HEK293 (cell line): ENCODE results near the gene CCL8.

ENCODE experiments used
- BCL11A ChIP-seq: fragments of 450-650 bp; formaldehyde crosslinking; IDR thresholded peaks from 2 replicates; pipeline ENCODE4 v1.5.1; 2016; ENCODE audit warnings: low read depth, missing biosample characterization, missing genetic modification characterization
- KLF9 ChIP-seq: fragments of 450-650 bp; formaldehyde crosslinking; IDR thresholded peaks from 2 replicates; pipeline ENCODE4 v1.5.1; 2016; ENCODE audit warnings: missing biosample characterization, missing genetic modification characterization, low read depth
- PRDM1 ChIP-seq: fragments of 450-650 bp; formaldehyde crosslinking; IDR thresholded peaks from 2 replicates; pipeline ENCODE4; 2016; ENCODE audit warnings: missing biosample characterization, missing genetic modification characterization
- REST ChIP-seq: fragments of 450-650 bp; formaldehyde crosslinking; IDR thresholded peaks from 2 replicates; pipeline ENCODE4 v1.5.1; 2016; ENCODE audit warnings: missing biosample characterization, missing genetic modification characterization
- SALL2 ChIP-seq: fragments of 450-650 bp; formaldehyde crosslinking; IDR thresholded peaks from 2 replicates; pipeline ENCODE4 v1.5.0; 2017; ENCODE audit warnings: missing biosample characterization, mild to moderate bottlenecking, missing genetic modification characterization, borderline replicate concordance
- YY1 ChIP-seq: fragments of 450-650 bp; formaldehyde crosslinking; IDR thresholded peaks from 2 replicates; pipeline ENCODE4 v1.5.1; 2018; ENCODE audit warnings: missing biosample characterization, missing genetic modification characterization
- ZNF174 ChIP-seq: fragments of 450-650 bp; formaldehyde crosslinking; IDR thresholded peaks from 2 replicates; pipeline ENCODE4 v1.5.0; 2017; ENCODE audit warnings: missing biosample characterization, mild to moderate bottlenecking, missing genetic modification characterization
- ZNF211 ChIP-seq: fragments of 450-650 bp; formaldehyde crosslinking; IDR thresholded peaks from 2 replicates; pipeline ENCODE4 v1.5.1; 2016; ENCODE audit warnings: low read depth, missing biosample characterization, missing genetic modification characterization
- ZNF366 ChIP-seq: fragments of 450-650 bp; formaldehyde crosslinking; conservative IDR thresholded peaks from 2 replicates; pipeline ENCODE4 v1.5.1; 2016; ENCODE audit warnings: missing biosample characterization, missing genetic modification characterization
- ZNF776 ChIP-seq: fragments of 450-650 bp; formaldehyde crosslinking; IDR thresholded peaks from 2 replicates; pipeline ENCODE4 v1.5.0; 2017; ENCODE audit warnings: missing biosample characterization, missing genetic modification characterization, borderline replicate concordance
- ZSCAN30 ChIP-seq: fragments of 450-650 bp; IDR thresholded peaks from 2 replicates; pipeline ENCODE4 v1.5.1; 2018; ENCODE audit warnings: missing biosample characterization, mild to moderate bottlenecking, missing genetic modification characterization, moderate library complexity
- TF ChIP-seq, protein P1 (sequence below): fragments of 450-650 bp; formaldehyde crosslinking; IDR thresholded peaks from 2 replicates; pipeline ENCODE4 v1.5.1; 2016; ENCODE audit warnings: missing biosample characterization, missing genetic modification characterization
- TF ChIP-seq, protein P2 (sequence below): fragments of 450-650 bp; formaldehyde crosslinking; IDR thresholded peaks from 2 replicates; pipeline ENCODE4 v1.5.1; 2016; ENCODE audit warnings: missing biosample characterization, missing genetic modification characterization

- TF ChIP-seq ZNF174 (no peak), REST (tag by site-specific recombination) (no peak), ZNF366 (tag by site-specific recombination) (no peak), ZNF776 (tag by site-specific recombination) (no peak), ZNF211 (tag by site-specific recombination) (no peak), YY1 (no peak), ZSCAN30 (tag by site-specific recombination) (no peak), PRDM1 (tag by site-specific recombination) (no peak), SALL2 (tag by site-specific recombination) (no peak), KLF9 (tag by site-specific recombination) (no peak), BCL11A (tag by site-specific recombination) (no peak)
- TF ChIP-seq, protein P1, sequence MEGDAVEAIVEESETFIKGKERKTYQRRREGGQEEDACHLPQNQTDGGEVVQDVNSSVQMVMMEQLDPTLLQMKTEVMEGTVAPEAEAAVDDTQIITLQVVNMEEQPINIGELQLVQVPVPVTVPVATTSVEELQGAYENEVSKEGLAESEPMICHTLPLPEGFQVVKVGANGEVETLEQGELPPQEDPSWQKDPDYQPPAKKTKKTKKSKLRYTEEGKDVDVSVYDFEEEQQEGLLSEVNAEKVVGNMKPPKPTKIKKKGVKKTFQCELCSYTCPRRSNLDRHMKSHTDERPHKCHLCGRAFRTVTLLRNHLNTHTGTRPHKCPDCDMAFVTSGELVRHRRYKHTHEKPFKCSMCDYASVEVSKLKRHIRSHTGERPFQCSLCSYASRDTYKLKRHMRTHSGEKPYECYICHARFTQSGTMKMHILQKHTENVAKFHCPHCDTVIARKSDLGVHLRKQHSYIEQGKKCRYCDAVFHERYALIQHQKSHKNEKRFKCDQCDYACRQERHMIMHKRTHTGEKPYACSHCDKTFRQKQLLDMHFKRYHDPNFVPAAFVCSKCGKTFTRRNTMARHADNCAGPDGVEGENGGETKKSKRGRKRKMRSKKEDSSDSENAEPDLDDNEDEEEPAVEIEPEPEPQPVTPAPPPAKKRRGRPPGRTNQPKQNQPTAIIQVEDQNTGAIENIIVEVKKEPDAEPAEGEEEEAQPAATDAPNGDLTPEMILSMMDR = no peak
- TF ChIP-seq, protein P2, sequence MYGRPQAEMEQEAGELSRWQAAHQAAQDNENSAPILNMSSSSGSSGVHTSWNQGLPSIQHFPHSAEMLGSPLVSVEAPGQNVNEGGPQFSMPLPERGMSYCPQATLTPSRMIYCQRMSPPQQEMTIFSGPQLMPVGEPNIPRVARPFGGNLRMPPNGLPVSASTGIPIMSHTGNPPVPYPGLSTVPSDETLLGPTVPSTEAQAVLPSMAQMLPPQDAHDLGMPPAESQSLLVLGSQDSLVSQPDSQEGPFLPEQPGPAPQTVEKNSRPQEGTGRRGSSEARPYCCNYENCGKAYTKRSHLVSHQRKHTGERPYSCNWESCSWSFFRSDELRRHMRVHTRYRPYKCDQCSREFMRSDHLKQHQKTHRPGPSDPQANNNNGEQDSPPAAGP (tag by site-specific recombination) = no peak
Observed at GRCh38 chr17:34357398-34357797, 38.2 kb downstream of the CCL8 start.
